Measurements from ENCODE around the gene PNCK. TPM values are rescaled to one million over a fixed set of nuclear protein-coding genes. Genes with fewer than 3 reads are reported as not detected.

PNCK gene
- total RNA-seq, 1 experiment from 2014 or later = 2.3 TPM

DNA sequence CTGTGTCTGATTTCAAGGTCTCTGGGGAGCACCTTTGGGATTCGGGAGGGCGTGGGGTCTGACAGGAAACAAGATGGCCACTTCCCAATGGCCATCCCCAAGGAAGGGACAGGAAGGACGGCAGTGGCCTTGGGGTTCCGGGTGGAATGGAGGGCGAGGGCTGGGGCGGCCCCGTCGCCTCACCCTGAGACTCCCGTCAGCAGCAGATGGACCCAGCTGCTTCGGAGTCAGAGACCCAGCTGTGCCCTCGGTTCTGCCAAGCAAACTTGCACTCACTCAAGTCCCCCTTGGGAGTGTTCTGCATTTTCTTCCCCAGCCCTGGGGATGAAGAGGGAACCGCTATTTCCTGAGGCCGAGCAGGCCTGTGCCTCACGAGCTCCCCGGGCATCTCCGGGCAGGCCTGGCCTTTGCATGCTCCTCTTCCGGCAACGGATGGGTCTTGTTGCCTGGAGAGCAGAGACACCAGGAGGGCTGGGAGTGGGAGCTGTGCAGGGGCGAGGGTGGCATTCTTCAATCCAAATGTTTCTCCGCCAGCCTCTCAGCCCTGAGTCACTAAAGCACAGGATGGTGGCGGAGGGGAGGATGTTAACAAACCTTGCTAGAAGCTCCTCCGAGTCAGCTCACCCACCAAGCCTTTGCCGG is 33.4 kb downstream of the PNCK start:
- TF ChIP-seq SIN3A (IDR thresholded peaks at IDR 0.05; ENCODE audit: borderline replicate concordance, insufficient read depth, low read depth, low read length) (no peak), POLR2AphosphoS5 (IDR thresholded peaks at IDR 0.05; ENCODE audit: low read depth, low read length) (no peak), TCF7L2 (IDR thresholded peaks at IDR 0.05; ENCODE audit: low read depth, low read length) (no peak)
- TF ChIP-seq, protein P1, sequence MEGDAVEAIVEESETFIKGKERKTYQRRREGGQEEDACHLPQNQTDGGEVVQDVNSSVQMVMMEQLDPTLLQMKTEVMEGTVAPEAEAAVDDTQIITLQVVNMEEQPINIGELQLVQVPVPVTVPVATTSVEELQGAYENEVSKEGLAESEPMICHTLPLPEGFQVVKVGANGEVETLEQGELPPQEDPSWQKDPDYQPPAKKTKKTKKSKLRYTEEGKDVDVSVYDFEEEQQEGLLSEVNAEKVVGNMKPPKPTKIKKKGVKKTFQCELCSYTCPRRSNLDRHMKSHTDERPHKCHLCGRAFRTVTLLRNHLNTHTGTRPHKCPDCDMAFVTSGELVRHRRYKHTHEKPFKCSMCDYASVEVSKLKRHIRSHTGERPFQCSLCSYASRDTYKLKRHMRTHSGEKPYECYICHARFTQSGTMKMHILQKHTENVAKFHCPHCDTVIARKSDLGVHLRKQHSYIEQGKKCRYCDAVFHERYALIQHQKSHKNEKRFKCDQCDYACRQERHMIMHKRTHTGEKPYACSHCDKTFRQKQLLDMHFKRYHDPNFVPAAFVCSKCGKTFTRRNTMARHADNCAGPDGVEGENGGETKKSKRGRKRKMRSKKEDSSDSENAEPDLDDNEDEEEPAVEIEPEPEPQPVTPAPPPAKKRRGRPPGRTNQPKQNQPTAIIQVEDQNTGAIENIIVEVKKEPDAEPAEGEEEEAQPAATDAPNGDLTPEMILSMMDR (IDR thresholded peaks at IDR 0.05) = no peak
- TF ChIP-seq, protein P2, sequence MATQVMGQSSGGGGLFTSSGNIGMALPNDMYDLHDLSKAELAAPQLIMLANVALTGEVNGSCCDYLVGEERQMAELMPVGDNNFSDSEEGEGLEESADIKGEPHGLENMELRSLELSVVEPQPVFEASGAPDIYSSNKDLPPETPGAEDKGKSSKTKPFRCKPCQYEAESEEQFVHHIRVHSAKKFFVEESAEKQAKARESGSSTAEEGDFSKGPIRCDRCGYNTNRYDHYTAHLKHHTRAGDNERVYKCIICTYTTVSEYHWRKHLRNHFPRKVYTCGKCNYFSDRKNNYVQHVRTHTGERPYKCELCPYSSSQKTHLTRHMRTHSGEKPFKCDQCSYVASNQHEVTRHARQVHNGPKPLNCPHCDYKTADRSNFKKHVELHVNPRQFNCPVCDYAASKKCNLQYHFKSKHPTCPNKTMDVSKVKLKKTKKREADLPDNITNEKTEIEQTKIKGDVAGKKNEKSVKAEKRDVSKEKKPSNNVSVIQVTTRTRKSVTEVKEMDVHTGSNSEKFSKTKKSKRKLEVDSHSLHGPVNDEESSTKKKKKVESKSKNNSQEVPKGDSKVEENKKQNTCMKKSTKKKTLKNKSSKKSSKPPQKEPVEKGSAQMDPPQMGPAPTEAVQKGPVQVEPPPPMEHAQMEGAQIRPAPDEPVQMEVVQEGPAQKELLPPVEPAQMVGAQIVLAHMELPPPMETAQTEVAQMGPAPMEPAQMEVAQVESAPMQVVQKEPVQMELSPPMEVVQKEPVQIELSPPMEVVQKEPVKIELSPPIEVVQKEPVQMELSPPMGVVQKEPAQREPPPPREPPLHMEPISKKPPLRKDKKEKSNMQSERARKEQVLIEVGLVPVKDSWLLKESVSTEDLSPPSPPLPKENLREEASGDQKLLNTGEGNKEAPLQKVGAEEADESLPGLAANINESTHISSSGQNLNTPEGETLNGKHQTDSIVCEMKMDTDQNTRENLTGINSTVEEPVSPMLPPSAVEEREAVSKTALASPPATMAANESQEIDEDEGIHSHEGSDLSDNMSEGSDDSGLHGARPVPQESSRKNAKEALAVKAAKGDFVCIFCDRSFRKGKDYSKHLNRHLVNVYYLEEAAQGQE (IDR thresholded peaks at IDR 0.05; ENCODE audit: insufficient read depth in 1 of 2, low read depth in 2 of 2, low read length in 1 of 2) = no peak
- no peak overlapping the region for H3K4me3 ChIP-seq (ENCODE audit: low read depth in 2 of 2, low read length in 2 of 2)
- intact Hi-C loops (cut with micrococcal nuclease; ENCODE audit: unreplicated experiment) (no loop called here), in situ Hi-C loops (cut with HindIII; ENCODE audit: low pct_unique_long_range_greater_than_20kb, low sequenced_read_pairs) (no loop called here)
- no TSS peak for BruUV-seq (replicated peaks)
- no peak for DNase-seq (ENCODE audit: low read depth, low spot score)
- peaks cover 7% of the 10 kb centered on the region for H3K4me1 ChIP-seq (ENCODE audit: control insufficient read depth, insufficient read depth, low read length)
- H3K9me3 ChIP-seq (ENCODE audit: control insufficient read depth, insufficient read depth, low read depth, low read length) = no peaks in the 10 kb centered on the region
- ATAC-seq = no peak
- H3K27ac ChIP-seq (ENCODE audit: low read length) = no peak overlapping the region
- ChIA-PET POLR2A (interaction anchor here (0.6 kb wide), 1 partner anchor 295 kb away, joined by 4 read pairs; no protein-coding TSS in a partner anchor), CTCF (no interaction called here)
- H3K36me3 ChIP-seq (ENCODE audit: control insufficient read depth, insufficient read depth, low read length) = no peaks in the 10 kb centered on the region
- peaks cover 4% of the 10 kb centered on the region; the same call in 1 of the 2 replicates for H3K27me3 ChIP-seq (ENCODE audit: control insufficient read depth, insufficient read depth, low read length)

DNA sequence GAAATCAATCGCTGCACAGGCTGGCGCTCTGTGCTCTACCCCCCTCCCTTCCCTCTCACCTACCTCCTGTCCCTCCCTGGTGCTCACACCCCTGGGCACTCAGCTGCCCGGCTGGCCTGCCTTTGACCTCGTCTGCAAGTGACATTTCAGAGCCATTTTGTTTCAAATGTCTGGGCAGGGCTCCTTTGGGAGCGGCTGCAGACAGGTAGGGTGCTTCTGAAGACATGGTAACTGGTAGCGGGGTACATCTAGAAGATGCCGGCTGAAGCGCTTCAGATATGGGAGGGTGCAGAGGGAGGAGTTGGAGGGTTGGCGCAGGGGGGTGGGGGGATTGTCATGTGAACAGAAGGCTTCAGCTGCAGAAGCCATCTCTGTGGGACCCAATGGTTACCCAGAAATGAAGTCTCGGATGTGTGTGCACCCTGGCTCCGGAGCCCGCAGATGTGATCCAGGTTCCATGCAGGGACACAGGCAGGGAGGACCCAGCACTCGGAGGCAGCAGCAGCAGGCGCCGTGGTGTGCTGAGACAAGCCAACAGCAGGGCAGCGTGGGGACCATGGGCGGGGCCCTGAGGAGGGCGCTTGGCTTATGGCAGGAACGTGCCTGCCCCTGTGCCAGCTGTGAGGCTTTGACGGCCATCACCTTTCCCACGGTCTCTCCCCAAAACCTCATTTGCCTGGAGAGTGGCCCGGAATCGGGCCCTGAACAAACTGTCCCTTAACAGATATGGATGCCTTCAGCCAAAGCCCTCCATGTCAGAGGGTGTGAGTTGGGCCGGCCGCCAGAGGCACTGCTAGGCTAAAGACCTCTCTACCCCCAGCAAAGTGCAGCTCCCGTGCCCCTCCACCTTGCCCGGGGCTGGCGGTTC is 34.2 kb downstream of the PNCK start:
- CTCF ChIA-PET = interaction anchor here (0.6 kb wide), 1 partner anchor 23 kb away, joined by 9 read pairs; no protein-coding TSS in a partner anchor
- H3K27me3 ChIP-seq (ENCODE audit: control insufficient read depth, insufficient read depth, low read length) = peaks cover 4% of the 10 kb centered on the region; the same call in 1 of the 2 replicates
- POLR2A ChIA-PET = no interaction called here

More for the DNA sequence above, 34.2 kb downstream of the PNCK start:
- TF ChIP-seq POLR2AphosphoS5 (IDR thresholded peaks at IDR 0.05; ENCODE audit: low read depth, low read length) = no peak
- TF ChIP-seq, protein P1 (IDR thresholded peaks at IDR 0.05) = no peak
- TF ChIP-seq, protein P2 (IDR thresholded peaks at IDR 0.05; ENCODE audit: insufficient read depth in 1 of 2, low read depth in 2 of 2, low read length in 1 of 2) = no peak
- TF ChIP-seq SIN3A (IDR thresholded peaks at IDR 0.05; ENCODE audit: borderline replicate concordance, insufficient read depth, low read depth, low read length) = no peak
- TF ChIP-seq TCF7L2 (IDR thresholded peaks at IDR 0.05; ENCODE audit: low read depth, low read length) = no peak
- Histone ChIP-seq H3K9me3 (ENCODE audit: control insufficient read depth, insufficient read depth, low read depth, low read length) (no peaks in the 10 kb centered on the region), H3K4me3 (ENCODE audit: low read depth in 2 of 2, low read length in 2 of 2) (no peak overlapping the region), H3K27ac (ENCODE audit: low read length) (no peak overlapping the region), H3K4me1 (ENCODE audit: control insufficient read depth, insufficient read depth, low read length) (peaks cover 3% of the 10 kb centered on the region), H3K36me3 (ENCODE audit: control insufficient read depth, insufficient read depth, low read length) (no peaks in the 10 kb centered on the region)
- in situ Hi-C loops (cut with HindIII; ENCODE audit: low pct_unique_long_range_greater_than_20kb, low sequenced_read_pairs) (no loop called here), intact Hi-C loops (cut with micrococcal nuclease; ENCODE audit: unreplicated experiment) (no loop called here)
- DNase-seq (ENCODE audit: low read depth, low spot score) (no peak), ATAC-seq (no peak)
- no TSS peak for BruUV-seq (replicated peaks)
